GM12891 (cell line): ENCODE measurements around the gene TBL1XR1. TPM values are rescaled to one million over a fixed set of nuclear protein-coding genes. Genes with fewer than 3 reads are reported as not detected.
A peak's percentile ranks its signal among the peaks of the same experiment; 100 is the strongest.

Experiments used
- DNase-seq: peaks from one replicate; pipeline ENCODE4 v3.0.0; 2011; ENCODE audit warnings: low spot score; ENCODE audit not compliant: insufficient read length
- FAIRE-seq: peaks from 2 replicates; lab custom pipeline; 2011; peaks lifted over from hg19 to GRCh38; lab: Jason Lieb, UNC
- PAX5 ChIP-seq: IDR thresholded peaks from 2 replicates; pipeline ENCODE4 v1.6.1; 2011; ENCODE audit warnings: low read length, moderate library complexity, mild to moderate bottlenecking; ENCODE audit not compliant: insufficient read depth, severe bottlenecking
- POLR2A ChIP-seq: IDR thresholded peaks from 2 replicates; pipeline ENCODE4 v1.6.1; 2011; ENCODE audit warnings: low read depth, low read length, control low read depth
- POLR2AphosphoS5 ChIP-seq: IDR thresholded peaks from 2 replicates; pipeline ENCODE4 v1.6.1; 2011; ENCODE audit warnings: low read depth, low read length, control low read depth
- POU2F2 ChIP-seq: IDR thresholded peaks from 2 replicates; pipeline ENCODE4 v1.6.1; 2011; ENCODE audit warnings: low read depth, mild to moderate bottlenecking, control low read depth, low read length, moderate library complexity
- SPI1 ChIP-seq: IDR thresholded peaks from 2 replicates; pipeline ENCODE4 v1.6.1; 2011; ENCODE audit warnings: low read depth, low read length, control low read depth
- TAF1 ChIP-seq: IDR thresholded peaks from 2 replicates; pipeline ENCODE4 v1.6.1; 2011; ENCODE audit warnings: low read depth, low read length, control low read depth
- polyA plus RNA-seq: library from polyadenylated mRNA; unstranded; fragments of >200 nt; gene quantifications from one replicate; pipeline ENCODE4 v1.2.1, GENCODE V29; 2012; ENCODE audit warnings: low read depth, missing spikeins, inconsistent platforms; ENCODE audit not compliant: missing spikeins

TBL1XR1 gene
- 26.8 TPM for polyA plus RNA-seq

GRCh38 chr3:177197041-177197726, at the start of gene TBL1XR1:
Gene TBL1XR1 (minus strand): TSS chr3:177197482. CDS start chr3:177064977, 132,505 bp downstream.
- TF ChIP-seq POLR2A (no peak), SPI1 (no peak), POLR2AphosphoS5 (no peak), PAX5 (no peak), POU2F2 (no peak), TAF1 (no peak)
- FAIRE-seq (peak; percentile 33), DNase-seq (peak; percentile 74)

GRCh38 chr3:177245250-177245649, 48.0 kb upstream of the TBL1XR1 start:
- no peak for FAIRE-seq
- TF ChIP-seq SPI1 (no peak), POLR2AphosphoS5 (no peak), POU2F2 (no peak), POLR2A (no peak), TAF1 (no peak), PAX5 (no peak)
- DNase-seq = no peak

GRCh38 chr3:177244606-177245005, 47.3 kb upstream of the TBL1XR1 start:
- FAIRE-seq (no peak), DNase-seq (no peak)
- no peak for TF ChIP-seq POU2F2
- no peak for TF ChIP-seq SPI1
- no peak for TF ChIP-seq PAX5
- no peak for TF ChIP-seq POLR2A
- TF ChIP-seq TAF1 = no peak

- FAIRE-seq = no peak
- DNase-seq = no peak
Measured at GRCh38 chr3:177238686-177239216, 41.5 kb upstream of the TBL1XR1 start.

DNA sequence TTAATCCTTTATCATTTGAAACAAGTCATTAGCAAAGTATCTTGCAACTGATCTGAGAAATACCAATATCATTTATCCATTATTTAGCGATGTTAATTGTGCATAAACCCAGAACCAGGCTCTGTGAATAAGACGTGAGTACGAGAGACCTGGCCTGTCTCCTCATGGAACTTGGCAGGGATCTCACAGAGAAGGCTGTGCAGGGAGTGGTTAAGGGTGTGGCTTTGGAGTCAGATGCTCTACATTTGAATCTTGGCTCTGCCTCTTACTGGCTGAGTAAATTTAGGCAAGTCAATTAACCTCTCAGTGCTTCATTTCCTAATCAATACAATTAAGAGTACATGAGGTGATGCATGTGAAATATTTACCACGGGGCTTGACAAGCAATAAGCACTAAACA, 39.9 kb upstream of the TBL1XR1 start:
- DNase-seq (no peak), FAIRE-seq (no peak)
- TF ChIP-seq SPI1 = no peak
- TF ChIP-seq TAF1 = no peak
- no peak for TF ChIP-seq POLR2A
- TF ChIP-seq PAX5 = no peak
- TF ChIP-seq POU2F2 = no peak
- no peak for TF ChIP-seq POLR2AphosphoS5

More at GRCh38 chr3:177238686-177239216, 41.5 kb upstream of the TBL1XR1 start:
- TF ChIP-seq SPI1 (no peak), POU2F2 (no peak), PAX5 (no peak), TAF1 (no peak), POLR2A (no peak), POLR2AphosphoS5 (no peak)

- no peak for TF ChIP-seq TAF1
- no peak for TF ChIP-seq POU2F2
- TF ChIP-seq PAX5 = no peak
- TF ChIP-seq POLR2A = no peak
- TF ChIP-seq POLR2AphosphoS5 = no peak
- TF ChIP-seq SPI1 = no peak
- DNase-seq (no peak), FAIRE-seq (no peak)
Measured at GRCh38 chr3:177236704-177237103, 39.4 kb upstream of the TBL1XR1 start.

- FAIRE-seq = no peak
- no peak for DNase-seq
- TF ChIP-seq PAX5 = no peak
- no peak for TF ChIP-seq TAF1
- TF ChIP-seq POU2F2 = no peak
- no peak for TF ChIP-seq POLR2AphosphoS5
- no peak for TF ChIP-seq POLR2A
- no peak for TF ChIP-seq SPI1
Measured at GRCh38 chr3:177234121-177234520, 36.8 kb upstream of the TBL1XR1 start.

DNA sequence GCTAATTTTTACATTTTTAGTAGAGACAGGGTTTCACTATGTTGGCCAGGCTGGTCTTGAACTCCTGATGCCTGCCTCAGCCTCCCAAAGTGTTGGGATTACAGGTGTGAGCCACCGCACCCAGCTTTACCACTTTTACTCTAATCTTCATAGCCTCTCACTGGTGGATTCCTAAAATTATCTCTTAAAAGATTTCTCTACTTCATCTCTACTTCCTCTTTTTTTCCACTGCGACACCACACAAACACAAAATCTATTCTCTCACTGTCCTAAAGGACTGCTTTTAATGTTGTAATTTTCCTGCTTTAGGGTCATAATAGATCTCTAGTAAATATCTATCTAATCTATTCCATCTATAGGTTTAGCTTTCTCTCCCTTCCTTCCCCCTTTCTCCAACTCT, 34.0 kb upstream of the TBL1XR1 start:
- TF ChIP-seq POLR2AphosphoS5 (no peak), POLR2A (no peak), TAF1 (no peak), PAX5 (no peak), SPI1 (peak; percentile 23; the same call in 1 of the 2 replicates), POU2F2 (no peak)
- FAIRE-seq (no peak), DNase-seq (no peak)

DNA sequence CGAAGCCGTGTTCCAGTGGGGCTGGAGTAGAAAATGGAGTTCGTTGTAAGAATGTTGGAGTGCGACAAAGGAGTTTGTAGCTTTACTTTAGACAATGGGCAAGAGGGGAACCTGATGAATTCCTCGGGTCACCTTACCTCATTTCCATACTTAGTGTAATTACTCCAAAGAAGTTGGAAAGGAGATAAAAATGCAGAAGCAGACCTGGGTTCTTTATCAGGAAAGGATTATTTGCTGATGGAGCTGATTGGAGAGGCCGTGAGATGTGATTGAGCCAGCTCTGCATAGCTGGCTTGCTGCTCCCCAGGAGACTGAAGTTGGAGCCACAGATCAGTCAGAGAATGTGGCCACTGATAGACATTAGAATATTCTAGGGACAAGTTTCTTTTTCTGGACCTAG, 33.4 kb upstream of the TBL1XR1 start:
- no peak for TF ChIP-seq POU2F2
- no peak for TF ChIP-seq PAX5
- no peak for TF ChIP-seq SPI1
- TF ChIP-seq POLR2AphosphoS5 = no peak
- TF ChIP-seq POLR2A = no peak
- TF ChIP-seq TAF1 = no peak
- FAIRE-seq = no peak
- DNase-seq = no peak

DNA sequence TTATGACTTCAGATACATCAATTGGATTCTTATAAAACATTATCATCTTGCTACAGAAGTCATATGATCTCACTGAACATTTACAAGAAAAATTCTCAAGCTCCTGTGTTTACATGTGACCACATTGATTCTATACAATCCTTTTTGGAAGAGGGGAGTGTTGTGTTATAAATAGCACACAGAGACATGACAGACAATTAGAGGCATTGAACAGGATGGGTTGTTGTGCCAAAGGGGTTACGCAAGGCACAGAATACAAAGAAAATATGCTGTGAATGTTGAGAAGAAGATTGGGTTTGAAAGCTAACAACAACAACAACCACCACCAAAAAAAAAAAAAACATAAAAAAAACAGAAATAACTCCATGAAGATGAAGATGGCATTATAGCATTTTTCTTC, 32.5 kb upstream of the TBL1XR1 start:
- FAIRE-seq = no peak
- no peak for DNase-seq
- TF ChIP-seq POLR2A (no peak), POU2F2 (no peak), TAF1 (no peak), SPI1 (no peak), POLR2AphosphoS5 (no peak), PAX5 (no peak)
